GM19463 (cell line): ENCODE measurements around the gene SEC11A.
"Not testable (repeated sequence)": the region's sequence is repeated elsewhere in the genome, so short reads cannot be mapped to it uniquely, and the experiment has no call there.

ENCODE experiments used
- ATAC-seq: cut with Tn5 transposase; IDR thresholded peaks from one replicate; pipeline ENCODE4 v1.9.1; 2021; ENCODE audit warnings: mild to moderate bottlenecking, moderate library complexity; ENCODE audit not compliant: unreplicated experiment

Gene SEC11A

DNA sequence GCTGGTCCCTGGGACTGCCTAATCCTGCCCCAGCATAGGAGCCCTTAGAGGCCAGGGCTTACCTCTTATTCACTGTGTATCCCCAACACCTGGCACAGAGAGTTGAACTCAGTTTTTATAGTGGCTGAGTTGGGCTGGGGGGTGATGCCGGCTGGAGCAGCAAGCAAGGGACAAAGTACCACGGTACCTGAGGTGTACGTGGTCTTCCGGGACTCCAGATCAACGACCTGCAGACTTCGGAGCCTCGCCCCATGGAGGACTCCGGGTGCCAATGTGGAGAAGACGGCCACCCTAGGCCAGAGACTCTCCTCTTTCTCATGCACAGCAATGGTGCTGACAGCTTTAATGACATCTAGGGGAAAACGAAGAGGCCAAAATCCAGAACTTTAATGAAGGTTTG lies 69.9 kb downstream of the SEC11A start:
- ATAC-seq = no peak

DNA sequence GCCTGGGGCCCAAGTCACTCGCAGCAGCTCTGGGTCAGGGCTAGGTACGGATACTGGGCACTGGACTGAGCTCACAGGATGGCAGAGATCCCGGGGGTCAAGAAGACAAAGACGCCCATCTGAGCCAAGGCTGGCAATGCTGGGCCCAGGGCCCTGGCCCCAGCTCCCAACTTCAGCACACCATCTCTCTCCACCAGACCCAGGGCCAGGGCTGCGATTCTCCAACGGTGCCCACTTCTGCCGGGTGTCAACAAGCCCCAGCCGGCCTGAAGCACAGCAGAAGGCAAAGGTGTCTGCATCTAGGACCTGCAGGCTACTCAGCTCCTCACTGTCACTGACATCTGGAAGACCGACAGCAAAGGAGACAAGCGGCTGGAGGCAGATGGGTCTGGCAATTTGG lies 70.4 kb downstream of the SEC11A start:
- no peak for ATAC-seq

DNA sequence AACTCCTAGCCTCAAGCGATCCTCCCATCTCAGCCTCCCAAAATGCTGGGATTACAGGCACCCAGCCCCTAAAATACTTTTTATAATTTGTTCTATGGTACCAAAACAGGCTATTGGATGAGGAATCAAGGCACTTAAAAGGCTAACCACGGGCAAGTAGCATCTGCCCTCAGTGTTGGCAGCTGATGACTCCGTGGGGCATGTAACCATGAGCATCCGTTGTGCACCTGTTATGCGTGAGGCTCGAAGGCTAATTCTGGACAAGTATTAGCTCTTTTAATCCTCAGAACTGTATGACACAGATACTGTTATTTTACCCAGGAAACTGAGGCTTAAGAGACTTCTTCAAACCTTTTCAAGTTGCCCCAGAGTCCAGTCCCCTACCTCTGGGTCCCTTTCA lies 72.1 kb downstream of the SEC11A start:
- no peak for ATAC-seq

DNA sequence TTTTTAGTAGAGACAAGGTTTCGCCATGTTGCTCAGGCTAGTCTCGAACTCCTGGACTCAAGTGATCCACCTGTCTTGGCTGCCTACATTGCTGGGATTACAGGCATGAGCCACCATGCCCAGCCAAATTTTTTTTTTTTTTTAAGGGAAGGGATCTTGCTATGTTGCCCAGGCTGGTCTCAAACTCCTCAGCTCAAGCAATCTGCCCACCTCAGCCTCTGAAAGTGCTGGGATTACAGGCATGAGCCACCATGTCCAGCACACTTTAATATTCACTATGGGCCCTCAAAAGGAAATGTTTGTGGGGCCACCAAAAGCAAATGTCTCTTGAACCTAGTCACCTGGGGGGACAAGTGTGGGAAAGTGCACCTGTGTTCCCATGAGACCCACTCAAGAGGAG lies 73.3 kb downstream of the SEC11A start:
- ATAC-seq = not testable (repeated sequence)

DNA sequence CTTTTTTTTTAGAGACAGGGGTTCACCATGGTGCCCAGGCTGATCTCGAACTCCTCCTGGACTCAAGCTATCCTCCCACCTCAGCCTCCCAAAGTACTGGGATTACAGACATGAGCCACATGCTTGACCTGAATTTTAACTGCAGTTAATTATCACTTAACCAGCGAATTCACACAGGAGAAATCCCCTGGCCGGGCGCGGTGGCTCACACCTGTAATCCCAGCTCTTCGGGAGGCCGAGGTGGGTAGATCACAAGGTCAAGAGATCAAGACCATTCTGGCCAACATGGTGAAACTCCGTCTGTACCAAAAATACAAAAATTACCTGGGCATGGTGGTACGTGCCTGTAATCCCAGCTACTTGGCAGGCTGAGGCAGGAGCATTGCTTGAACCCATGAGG lies 74.1 kb downstream of the SEC11A start:
- ATAC-seq = not testable (repeated sequence)

DNA sequence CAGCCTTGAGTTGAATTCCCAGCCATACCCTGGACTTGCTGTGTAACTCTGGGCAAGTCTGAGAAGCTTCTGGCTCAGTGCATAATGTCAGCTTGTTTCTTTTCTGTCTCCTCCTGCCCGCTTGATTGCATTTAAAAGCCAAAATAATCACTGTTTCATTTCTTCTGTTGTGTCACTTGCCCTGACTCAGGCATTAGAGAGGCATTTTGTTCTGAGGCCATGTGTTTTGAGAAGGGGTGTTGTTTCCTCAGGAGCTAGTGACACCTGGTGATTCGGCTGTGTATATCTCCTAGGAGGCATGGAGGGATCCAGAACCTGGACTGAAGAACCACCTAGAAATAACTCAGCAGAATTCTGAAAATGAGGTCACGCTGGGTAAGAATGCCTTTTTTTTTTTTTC lies 77.8 kb downstream of the SEC11A start:
- ATAC-seq = no peak

DNA sequence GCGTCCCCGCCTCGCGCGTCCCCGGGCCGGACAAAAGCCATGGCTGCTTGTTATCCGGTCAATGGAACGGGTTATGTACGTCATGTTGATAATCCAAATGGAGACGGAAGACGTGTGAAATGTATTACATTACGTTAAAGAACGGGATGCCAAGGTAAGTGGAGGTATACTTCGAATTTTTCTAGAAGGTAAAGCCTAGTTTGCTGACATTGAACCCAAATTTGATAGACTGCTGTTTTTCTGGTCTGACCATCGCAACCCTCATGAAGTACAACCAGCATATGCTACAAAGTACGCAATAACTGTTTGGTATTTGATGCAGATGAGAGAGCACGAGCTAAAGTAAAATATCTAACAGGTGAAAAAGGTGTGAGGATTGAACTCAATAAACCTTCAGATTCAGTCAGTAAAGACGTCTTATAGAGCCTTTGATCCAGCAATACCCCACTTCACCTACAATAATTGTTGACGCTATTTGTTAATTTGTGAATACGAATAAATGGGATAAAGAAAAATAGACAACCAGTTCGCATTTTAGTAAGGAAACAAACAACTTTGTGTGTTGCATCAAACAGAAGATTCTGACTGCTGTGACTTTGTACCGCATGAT lies 81.6 kb downstream of the SEC11A start:
- no peak for ATAC-seq

DNA sequence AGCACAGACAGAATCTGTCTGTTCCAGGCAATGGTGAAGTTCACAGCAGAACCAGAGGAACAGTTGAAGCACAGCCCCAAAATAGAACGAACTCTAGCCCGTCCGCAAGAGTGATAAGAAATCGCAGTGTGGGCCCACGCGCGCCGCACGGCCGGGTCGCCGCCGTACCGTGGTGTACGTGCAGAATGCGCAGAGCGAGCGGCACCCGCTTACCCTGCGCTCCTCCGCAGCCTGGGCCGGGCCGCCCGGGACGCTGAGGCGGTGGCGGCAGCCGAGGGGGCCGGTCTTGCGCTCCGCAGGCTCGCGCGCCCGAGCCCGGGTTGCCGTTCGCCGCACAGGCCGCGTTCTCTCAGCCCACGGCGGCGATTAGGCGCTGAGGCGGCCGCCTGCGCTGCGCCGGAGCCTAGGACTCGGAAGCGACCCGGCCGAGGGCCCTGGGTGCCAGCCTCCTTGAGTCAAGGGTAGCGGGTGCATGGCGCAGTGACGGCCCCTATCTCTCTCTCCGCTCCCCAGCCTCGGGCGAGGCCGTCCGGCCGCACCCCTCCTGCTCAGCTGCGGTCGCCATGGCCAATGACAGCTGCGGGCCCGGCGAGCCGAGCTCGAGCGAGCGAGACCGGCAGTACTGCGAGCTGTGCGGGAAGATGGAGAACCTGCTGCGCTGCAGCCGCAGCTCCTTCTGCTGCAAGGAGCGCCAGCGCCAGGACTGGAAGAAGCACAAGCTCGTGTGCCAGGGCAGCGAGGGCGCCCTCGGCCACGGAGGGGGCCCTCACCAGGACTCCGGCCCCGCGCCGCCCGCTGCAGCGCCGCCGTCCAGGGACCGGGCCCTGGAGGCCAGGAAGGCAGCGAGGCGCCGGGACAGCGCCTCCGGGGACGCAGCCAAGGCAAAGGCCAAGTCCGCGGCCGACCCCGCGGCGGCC lies 82.4 kb downstream of the SEC11A start:
- ATAC-seq = peak; percentile 34

DNA sequence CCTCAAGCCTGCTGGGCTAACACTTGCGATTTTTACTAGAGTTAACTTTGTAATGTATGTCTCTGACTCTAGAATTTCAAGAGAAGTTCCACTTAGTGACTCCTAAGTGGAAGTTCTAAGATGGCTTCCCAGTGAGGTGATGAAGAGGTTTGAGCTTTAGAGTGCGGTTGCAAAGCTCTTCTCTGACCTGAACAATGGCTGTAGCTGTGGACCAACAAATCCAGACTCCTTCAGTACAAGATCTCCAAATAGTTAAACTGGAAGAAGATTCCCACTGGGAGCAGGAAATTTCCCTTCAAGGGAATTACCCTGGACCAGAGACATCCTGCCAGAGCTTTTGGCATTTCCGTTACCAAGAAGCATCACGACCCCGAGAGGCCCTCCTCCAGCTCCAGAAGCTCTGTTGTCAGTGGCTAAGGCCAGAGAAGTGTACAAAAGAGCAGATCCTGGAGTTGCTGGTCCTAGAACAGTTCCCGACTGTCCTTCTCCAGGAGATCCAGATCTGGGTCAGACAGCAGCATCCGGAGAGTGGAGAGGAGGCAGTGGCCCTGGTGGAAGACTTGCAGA lies 84.2 kb downstream of the SEC11A start:
- ATAC-seq = no peak

DNA sequence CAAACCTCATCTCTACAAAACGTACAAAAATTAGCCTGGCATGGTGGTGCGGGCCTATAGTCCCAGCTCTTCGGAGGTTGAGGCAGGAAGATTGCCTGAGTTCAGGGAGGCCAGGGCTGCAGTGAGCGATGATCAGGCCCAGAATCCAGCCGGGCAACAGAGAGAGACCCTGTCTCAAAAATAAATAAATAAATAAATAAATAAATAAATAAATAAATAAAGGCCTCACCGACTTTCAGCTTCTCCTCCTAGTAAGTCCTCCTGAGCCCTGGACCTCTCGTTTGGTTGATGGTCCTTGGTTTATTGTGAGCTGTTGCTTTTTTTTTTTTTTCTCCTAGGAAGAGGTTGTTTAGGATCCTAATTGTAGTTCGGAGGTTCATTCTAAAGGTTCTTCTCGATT lies 86.9 kb downstream of the SEC11A start:
- ATAC-seq = no peak

DNA sequence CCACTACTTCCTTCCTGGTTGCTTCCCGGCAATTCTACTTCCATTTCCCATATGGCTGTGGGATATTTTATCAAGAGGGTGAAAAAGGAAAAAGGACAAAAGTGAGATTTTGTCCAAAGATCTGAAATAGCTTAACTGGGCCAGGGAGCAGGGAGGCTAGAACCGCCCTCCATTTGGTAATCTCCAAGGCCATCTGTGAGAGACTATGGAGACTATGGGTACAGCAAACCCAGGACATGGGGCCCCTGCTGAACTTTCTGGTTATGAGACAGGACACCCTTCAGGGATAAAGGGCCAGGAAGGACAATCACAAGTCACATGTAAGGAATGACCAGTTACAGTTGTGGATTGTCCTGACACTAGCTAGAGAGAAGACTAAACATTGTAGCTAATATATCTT lies 90.8 kb downstream of the SEC11A start:
- ATAC-seq = no peak

DNA sequence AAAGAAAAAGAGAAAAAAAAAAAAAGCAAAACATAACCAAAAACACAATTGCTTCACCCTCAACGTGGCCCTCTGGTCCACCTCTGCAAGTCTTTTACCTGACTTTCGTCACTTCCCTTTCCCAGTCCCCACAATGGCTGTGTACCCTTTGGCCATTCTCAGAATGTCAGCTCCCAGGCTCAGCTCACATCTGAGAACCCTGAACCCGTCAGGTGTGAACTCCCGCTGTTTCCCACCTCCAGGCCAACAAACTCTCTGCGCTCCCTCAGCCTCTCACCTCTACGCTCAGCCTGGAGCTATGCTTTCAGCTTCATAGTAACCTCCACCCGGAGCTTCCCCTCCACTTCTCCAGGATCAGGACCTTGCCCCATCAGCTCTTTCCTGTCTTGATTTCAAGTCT lies 91.6 kb downstream of the SEC11A start:
- no peak for ATAC-seq

DNA sequence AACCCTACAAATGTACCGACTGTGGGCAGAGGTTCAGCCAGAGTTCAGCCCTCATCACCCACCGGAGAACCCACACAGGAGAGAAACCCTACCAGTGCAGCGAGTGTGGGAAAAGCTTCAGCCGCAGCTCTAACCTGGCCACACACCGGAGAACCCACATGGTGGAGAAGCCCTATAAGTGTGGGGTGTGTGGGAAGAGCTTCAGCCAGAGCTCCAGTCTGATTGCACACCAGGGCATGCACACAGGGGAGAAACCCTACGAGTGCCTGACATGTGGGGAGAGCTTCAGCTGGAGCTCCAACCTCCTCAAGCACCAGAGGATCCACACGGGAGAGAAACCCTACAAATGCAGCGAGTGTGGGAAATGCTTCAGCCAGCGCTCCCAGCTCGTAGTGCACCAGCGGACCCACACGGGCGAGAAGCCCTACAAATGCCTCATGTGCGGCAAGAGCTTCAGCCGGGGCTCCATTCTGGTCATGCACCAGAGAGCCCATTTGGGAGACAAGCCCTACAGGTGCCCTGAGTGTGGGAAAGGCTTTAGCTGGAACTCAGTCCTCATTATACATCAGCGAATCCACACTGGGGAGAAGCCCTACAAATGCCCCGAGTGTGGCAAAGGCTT lies 94.5 kb downstream of the SEC11A start:
- no peak for ATAC-seq

DNA sequence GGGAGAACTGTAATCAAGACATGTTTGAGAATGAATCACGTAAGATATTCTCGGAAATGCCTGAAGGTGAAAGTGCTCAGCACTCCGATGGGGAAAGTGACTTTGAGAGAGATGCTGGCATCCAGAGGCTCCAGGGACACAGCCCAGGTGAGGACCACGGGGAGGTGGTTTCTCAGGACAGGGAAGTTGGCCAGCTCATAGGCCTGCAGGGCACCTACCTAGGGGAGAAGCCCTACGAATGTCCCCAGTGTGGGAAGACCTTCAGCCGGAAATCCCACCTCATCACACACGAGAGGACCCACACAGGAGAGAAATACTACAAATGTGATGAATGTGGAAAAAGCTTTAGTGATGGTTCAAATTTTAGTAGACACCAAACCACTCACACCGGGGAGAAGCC lies 95.3 kb downstream of the SEC11A start:
- ATAC-seq = no peak
